ENCODE data around the gene SMIM22. TPM values are rescaled to one million over a fixed set of nuclear protein-coding genes. Genes with fewer than 3 reads are reported as not detected.

The SMIM22 gene
- total and polyA plus RNA-seq, 11 donors: not detected

GRCh38 chr16:4775005-4775404 is 20.2 kb upstream of the SMIM22 start:
- no peak for ATAC-seq
- no peaks in the 10 kb centered on the region for H3K4me1 ChIP-seq
- TF ChIP-seq, protein P1, sequence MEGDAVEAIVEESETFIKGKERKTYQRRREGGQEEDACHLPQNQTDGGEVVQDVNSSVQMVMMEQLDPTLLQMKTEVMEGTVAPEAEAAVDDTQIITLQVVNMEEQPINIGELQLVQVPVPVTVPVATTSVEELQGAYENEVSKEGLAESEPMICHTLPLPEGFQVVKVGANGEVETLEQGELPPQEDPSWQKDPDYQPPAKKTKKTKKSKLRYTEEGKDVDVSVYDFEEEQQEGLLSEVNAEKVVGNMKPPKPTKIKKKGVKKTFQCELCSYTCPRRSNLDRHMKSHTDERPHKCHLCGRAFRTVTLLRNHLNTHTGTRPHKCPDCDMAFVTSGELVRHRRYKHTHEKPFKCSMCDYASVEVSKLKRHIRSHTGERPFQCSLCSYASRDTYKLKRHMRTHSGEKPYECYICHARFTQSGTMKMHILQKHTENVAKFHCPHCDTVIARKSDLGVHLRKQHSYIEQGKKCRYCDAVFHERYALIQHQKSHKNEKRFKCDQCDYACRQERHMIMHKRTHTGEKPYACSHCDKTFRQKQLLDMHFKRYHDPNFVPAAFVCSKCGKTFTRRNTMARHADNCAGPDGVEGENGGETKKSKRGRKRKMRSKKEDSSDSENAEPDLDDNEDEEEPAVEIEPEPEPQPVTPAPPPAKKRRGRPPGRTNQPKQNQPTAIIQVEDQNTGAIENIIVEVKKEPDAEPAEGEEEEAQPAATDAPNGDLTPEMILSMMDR (IDR thresholded peaks at IDR 0.05): no peak
- TF ChIP-seq POLR2A (IDR thresholded peaks at IDR 0.05): no peak
- H3K9me3 ChIP-seq: no peaks in the 10 kb centered on the region
- H3K27ac ChIP-seq: no peak overlapping the region
- H3K4me3 ChIP-seq: no peak overlapping the region
- intact Hi-C loops (cut with DNase I): no loop called here
- DNase-seq: no peak
- 88 to 90% (median 89%) methylated on average over 3 to 13 of the region's 13 CpGs for WGBS, 4 donors
- H3K27me3 ChIP-seq: no peaks in the 10 kb centered on the region
- H3K36me3 ChIP-seq: no peaks in the 10 kb centered on the region

DNA sequence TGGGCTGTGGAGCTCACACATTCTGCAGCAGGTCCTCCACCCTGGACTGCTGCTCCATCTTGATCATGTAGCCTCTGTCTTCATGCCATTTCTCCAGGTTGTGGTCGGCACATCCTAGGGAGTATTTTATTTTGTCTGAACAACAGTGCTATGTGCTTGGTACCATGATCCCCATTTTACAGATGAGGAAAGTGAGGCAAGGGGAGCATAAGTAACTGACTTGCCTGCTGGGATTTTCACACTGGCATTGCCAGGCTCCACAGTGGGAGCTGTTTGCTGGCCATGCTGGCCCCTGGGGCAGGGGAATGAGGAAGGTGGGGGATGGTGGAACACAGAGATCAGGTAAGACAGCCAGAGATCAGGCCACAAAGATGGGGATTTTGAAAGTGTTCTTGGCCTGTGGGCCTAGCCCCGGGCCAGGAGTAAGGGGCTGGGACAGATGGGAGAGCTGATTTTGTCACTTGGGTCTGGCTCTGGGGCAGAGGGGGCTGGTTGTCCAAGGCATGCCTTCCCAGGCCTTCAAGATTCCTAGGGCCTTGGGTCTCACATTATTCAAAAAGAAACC is 18.9 kb upstream of the SMIM22 start:
- H3K4me3 ChIP-seq: no peak overlapping the region
- DNase-seq (no peak), ATAC-seq (no peak)
- no peaks in the 10 kb centered on the region for H3K27me3 ChIP-seq
- intact Hi-C loops (cut with DNase I): no loop called here
- no peaks in the 10 kb centered on the region for H3K4me1 ChIP-seq
- TF ChIP-seq, protein P1 (IDR thresholded peaks at IDR 0.05): no peak
- 88 to 89% (median 89%) methylated on average over 2 of the region's 2 CpGs for WGBS, 4 donors
- no peaks in the 10 kb centered on the region for H3K36me3 ChIP-seq
- H3K9me3 ChIP-seq: no peaks in the 10 kb centered on the region
- H3K27ac ChIP-seq: no peak overlapping the region

- no peaks in the 10 kb centered on the region for H3K36me3 ChIP-seq
- no peaks in the 10 kb centered on the region for H3K4me1 ChIP-seq
- H3K27me3 ChIP-seq: no peaks in the 10 kb centered on the region
- 71 to 87% (median 85%) methylated on average over 10 to 17 of the region's 17 CpGs for WGBS, 4 donors
- DNase-seq (no peak), ATAC-seq (no peak)
- intact Hi-C loops (cut with DNase I): no loop called here
- no peaks in the 10 kb centered on the region for H3K9me3 ChIP-seq
- H3K4me3 ChIP-seq: no peak overlapping the region
- no peak overlapping the region for H3K27ac ChIP-seq
- no peak for TF ChIP-seq POLR2A (IDR thresholded peaks at IDR 0.05)
- TF ChIP-seq, protein P1 (IDR thresholded peaks at IDR 0.05): no peak
These were observed 17.7 kb upstream of the SMIM22 start for GRCh38 chr16:4777339-4778049.

- intact Hi-C loops (cut with DNase I): no loop called here
- Histone ChIP-seq H3K4me3 (no peak overlapping the region), H3K9me3 (no peaks in the 10 kb centered on the region), H3K4me1 (no peaks in the 10 kb centered on the region), H3K36me3 (no peaks in the 10 kb centered on the region), H3K27ac (no peak overlapping the region), H3K27me3 (no peaks in the 10 kb centered on the region)
- 86 to 90% (median 89%) methylated on average over 4 to 5 of the region's 5 CpGs for WGBS, 4 donors
- TF ChIP-seq, protein P1 (IDR thresholded peaks at IDR 0.05): no peak
- TF ChIP-seq POLR2A (IDR thresholded peaks at IDR 0.05): no peak
- DNase-seq (no peak), ATAC-seq (no peak)
These were observed 17.1 kb upstream of the SMIM22 start for GRCh38 chr16:4778050-4778392.
